Stimulated activated CD8-positive, alpha-beta memory T cell treated with anti-CD3 and anti-CD28 coated beads, Interleukin-4, amount 100 ng/mL, for 4 hours (primary cell): ENCODE results near the gene CRIP1.

Experiments used
- DNase-seq, 2 donors: peaks; one replicate each; pipeline ENCODE4 v3.0.0-alpha.2; 2020; ENCODE audit warnings: low read depth in 2 of 2, low spot score in 1 of 2

CRIP1 gene, protein sequence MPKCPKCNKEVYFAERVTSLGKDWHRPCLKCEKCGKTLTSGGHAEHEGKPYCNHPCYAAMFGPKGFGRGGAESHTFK

DNA sequence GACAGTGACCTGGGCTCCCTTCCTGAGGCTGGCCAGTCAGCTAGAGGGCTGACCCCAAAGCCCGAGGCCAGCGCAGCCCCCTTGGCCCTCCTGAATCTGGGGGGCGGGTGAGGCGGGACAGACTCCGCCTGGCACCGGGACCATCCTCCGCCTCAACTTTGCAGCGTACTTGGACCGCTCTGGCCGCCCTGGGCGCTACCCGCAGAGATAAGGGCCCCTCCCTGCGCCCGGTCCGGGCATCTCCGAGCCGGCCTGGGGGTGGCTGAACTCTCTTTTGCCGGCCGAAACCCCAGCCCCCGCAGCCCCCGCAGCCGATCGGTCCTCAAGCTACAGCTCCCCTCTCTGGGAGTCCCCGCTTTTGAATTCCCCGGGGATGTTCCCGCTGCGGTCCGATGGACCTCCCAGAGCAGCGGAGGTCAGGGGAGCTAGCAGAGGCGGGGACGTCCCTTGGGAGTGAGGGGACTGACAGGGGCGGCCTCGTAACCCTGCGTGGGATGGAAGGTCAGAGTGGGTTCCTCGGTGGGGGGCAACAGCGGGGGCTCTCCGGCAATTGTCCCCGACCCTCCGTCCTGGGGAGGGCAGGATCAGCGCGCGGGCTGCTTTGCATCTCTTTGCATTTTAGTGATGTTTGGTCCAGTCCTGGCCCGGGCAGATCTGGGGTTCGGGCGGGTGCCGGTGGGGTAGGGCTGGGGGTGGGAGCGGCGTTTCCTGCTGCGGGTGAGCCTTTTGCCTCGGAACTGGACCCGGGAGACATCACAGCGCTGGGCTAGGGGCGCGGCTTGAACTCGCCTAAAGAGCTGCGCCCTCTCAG is at the start of gene CRIP1:
TSS of gene CRIP1 (plus strand) at position 724 of the 811 bp plus-strand sequence. CDS start 374 bp downstream, outside the sequence.
- DNase-seq = no peak

DNA sequence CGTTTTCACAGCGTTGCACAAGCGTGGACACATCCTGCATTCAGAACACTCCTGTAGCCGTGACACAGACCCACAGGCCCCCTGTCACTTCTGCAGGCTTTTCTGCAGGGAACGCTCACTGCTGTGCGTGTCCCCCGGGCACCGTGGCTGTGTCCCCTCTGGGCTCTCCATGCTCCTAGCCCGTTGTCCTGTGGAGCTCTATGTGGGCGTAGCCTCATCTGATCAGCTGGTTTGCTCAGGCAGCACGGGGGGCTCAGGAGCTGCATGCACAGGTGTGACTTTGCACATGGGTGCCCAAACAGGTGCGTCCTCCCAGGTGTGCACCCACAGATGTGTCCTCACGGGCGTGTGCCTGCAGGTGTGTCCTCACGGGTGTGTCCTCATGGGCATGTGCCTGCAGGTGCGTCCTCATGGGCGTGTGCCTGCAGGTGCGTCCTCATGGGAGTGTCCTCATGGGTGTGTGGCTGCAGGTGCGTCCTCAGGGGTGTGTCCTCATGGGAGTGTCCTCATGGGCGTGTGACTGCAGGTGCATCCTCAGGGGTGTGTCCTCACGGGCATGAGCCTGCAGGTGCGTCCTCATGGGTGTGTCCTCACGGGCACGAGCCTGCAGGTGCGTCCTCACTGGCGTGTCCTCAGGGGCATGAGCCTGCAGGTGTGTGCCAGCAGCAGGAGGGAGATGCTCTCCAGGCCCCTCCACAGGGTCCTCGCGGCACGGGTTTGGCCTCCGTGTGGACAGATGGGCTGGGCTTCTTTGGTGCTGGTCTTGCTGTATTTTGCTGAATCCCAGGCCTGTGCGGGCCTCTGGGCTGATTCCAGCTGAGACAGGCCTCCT is 49.6 kb upstream of the CRIP1 start:
- no peak for DNase-seq

DNA sequence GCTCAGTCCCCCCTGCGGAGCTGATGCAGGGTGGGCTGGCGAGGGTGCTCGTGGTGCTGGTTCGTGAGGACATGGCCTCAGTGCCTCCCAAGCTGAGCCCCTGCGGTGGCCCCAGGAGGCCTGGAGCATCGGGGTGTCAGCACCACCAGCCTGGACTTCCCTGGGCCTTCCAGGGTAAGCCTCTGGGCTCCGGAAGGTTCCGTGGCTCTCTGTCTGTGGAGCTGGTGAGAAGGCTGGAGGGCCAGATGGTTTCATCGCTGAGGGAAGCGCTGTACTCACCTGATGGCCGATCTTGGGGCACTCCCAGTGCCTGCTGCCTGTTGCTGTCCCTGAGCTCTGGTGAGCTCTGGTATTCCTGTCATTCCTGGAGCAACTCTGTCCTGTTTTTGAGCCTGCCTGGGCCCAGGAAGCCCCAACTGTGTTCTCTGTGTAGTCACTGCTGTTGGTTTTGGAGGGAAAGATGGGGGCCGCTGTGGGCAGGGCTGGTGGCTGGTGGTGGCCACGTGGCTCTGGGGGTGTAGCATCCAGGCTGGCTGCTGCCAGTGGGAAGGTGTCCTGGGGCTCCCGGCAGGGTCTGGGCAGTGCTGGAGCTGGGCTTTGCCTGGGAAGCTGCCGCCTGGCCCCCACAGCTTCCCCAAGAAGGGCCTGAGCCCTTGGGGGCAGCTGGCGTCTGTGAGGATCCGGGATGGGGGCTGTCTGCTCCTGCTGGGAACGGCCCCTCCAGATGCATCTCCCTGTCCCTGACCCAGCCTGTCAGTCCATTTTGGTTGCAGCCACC is 48.8 kb upstream of the CRIP1 start:
- no peak for DNase-seq

DNA sequence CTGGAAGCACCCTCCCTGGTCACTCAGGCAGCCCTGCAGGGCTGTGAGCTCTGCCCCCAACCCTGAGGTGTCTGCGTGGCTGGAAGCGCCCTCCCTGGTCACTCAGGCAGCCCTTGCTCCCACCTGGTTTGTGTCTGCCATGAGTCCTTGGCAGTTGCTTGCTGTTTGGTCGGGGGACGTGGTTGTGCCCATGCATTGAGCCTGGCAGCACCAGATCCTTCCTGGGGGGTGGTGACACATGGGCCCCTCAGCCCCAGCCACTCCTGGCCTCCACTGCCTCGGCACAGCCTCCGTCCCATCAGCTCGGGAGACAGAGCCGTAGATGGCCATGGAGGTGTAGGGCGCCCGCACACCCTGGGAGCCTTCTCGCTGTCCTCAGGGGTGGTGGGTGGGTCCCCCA is 47.5 kb upstream of the CRIP1 start:
- no peak for DNase-seq

DNA sequence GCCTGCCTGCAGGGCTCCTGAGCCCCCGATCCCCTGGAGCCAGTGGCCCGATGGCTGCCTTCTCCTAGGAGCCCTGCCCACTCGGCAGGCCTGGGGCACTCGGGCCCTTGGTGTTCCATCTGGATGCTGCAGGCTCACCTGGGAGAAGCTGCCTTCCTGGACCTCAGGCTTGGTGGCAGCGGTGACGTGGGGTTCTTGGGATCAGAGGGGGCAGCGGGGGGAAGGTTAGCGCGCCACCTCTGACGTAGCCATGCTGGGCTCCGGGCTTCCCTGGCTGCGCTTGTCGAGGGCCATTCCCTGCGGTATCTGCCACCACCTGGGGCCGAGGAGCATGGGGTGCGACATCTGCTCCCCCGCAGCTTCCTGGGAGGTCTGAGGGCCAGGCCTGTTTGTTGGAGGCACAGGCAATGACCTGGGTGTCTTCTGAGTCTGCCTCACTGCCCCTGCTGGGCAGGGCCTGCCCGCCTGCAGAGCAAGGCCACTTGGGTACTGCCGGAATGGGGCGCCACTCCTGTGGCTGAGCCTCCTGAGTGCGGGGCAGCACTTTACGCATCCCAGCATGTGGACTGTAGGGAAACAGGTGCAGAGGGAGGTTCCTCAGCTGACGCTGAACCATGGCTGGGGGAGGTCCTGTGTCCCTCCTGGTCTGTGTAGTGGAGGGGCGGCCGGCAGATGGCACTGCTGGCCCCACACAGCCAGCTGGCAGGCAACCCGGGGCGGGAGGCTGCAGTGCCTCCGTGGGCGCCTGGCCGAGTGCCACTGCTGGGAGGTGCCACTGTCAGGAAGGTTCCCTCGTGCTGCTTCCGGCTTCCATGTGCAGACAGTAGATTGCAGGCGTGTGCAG is 46.8 kb upstream of the CRIP1 start:
- DNase-seq = no peak

DNA sequence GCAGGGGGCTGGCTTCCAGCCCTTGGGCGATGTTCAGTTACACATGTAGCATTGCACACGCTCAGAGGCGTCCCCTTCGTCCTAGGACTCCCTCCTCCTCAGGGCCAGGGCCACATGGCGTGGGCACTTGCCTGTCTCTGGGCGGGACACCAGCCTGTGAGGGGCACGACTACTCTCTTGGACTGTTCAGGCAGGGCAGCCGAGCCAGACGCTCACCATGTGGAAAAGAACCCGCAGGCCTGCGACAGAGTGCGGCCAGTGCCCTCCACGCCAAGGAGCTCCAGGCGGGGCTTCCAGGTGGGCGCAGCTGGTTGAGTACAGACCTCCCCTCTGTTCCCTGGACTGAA is 46.2 kb upstream of the CRIP1 start:
- DNase-seq = no peak

DNA sequence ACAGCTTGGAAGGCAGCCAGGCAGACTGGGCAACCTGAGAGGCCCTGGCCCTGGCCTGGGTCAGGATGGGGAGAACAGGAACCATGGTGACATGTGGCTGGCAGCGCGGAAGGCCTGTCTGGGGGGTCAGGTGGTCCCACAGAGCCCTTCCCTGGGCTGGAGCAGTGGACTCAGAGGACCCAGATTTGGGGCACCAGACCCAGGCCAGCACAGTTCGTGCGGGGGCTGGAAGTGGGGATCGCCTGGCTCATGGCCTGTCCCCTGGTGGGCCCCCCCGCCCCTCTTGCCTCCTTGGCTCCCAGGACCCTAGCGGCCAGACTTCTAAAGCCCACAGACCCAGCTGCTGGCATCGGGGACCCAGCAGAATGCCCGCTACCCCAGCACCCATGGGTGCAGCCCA is 45.7 kb upstream of the CRIP1 start:
- no peak for DNase-seq

DNA sequence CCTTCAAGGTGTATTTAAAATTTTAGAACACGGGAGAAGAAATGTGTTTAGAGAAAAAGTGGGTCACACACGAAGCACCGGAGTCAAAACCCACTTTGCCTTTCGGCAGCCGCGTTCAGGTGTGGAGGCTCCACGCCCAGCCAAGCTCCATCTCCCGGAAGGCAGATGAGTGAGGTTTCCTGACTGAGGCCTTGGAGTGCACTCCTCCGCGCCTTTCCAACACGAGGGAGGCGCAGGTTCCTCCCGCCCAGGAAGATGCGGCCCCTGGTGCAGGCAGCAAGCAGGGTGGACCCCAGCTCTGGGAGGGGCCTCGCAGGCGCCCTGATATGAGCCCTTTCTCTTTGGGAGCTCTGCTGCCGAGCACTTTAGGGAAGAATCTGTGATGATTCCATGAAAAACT is 44.6 kb upstream of the CRIP1 start:
- DNase-seq = no peak

DNA sequence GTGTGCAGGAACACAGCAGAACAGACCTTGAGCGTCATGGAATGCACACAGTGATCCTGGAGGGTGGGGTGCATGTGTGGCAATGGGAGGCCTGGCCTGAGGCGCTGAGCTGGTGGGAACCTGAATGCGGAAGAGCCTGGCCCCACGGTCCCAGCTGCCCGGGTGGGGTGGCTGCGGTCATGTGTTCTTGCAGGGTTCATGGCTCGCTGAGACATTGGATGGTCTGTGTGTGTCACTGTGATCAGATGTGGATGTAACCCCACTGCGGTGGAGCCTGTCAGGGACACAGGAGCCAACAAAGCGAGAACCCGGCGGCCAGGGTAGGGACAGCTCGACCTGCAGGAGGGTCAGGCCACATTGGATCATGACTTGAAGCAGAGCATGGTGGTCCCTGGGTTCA is 43.9 kb upstream of the CRIP1 start:
- DNase-seq = no peak

DNA sequence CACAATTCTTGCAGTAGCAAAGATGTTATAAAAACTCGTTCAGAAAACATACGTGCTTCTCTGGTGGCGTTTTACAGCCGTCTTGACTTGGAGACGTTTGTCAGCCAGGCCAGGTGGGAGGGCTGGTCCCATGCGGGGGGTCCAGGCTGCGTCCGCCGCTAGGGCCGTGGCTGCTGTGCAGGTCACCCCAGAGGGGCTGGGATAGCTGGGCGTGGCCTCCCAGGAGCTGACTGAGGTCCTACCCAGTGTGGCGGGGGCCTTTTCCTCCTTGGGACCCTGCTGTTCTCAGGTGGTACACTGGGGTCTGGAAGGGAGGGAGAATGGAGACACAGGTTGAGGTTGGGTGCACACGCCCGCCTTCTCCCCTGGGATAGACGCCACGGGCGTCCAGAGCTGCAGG is 41.8 kb upstream of the CRIP1 start:
- DNase-seq = no peak

DNA sequence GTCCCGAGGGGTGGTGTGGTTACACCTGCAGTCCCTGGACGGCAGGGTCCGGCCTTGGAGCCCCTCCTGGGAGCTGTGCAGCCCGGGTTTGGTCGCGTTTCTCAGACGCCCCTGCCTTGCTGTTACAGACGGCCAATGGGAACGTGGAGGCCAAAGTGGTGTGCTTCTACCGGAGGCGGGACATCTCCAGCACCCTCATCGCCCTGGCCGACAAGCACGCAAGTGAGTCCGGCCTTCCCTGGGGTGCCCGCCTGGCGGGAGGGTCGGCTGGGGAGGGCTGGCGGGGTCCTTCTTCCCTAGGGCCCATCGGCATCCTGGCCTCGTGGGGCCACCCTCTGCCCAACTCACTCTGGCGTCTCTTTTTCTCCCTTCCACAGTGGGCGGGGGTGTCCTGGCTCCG is 41.4 kb upstream of the CRIP1 start:
- no peak for DNase-seq

DNA sequence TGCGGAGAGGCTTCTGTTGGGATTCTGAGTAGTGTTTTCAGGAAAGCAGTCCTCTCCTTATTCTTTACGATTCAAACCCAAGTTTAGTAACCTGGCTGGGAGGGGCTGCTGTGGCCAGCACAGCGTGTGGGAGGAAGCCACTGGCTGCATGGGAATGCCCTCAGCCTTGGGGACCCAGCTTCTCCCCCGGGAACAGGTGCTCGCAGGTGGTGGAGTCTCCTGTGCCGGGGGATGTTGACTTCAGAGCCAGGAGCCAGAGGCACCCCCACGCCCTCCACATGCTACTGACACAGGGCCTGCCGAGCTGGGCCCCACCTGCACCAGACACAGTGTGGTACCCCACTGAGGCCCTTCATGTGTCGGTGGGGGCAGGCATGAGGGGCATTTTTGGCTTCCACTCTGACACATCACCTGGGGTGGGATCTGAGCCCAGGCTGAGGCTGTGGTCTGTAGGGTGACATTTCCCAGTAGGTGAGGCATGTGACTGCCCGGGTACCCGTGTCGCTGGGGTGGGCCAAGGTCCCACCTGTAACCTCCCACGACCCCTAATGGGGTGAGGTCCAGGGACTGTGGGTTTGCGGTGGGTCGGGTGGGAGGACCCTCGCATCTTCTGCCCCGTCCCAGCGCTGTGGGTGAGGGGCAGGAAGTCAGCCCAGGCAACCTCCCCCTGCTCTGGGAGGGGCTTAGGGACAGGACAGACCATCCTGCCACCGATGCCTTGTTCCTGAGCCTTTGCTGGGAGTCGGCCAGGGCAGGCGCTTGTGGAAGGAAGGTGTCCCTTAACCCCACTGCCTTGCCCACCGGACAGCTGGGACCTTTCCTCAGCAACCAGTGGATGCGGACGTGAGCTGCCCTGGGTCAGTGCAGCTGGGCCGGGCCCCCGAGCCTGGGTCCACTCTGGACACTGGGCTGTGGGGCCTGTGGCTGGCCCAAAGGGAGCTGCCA is 40.5 kb upstream of the CRIP1 start:
- DNase-seq = no peak

DNA sequence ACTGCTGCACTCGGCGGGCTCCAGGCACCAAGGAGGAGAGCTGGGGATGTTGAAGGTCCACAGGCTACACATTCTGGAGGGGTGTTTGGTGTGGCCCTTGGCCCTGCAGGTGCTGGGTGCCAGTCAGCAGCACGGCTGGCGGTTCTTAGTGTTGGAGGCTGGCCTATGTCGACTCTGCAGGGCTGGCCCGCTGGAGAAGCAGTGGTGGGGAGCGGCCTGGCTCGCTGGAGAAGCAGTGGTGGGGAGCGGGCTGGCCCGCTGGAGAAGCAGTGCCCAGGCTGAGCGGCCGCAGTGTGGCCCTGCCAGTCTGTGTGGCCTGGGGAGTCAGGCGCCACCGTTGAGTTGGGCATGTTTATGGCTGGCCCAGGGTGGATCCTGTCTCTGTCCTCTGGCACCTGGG is 39.7 kb upstream of the CRIP1 start:
- DNase-seq = no peak

DNA sequence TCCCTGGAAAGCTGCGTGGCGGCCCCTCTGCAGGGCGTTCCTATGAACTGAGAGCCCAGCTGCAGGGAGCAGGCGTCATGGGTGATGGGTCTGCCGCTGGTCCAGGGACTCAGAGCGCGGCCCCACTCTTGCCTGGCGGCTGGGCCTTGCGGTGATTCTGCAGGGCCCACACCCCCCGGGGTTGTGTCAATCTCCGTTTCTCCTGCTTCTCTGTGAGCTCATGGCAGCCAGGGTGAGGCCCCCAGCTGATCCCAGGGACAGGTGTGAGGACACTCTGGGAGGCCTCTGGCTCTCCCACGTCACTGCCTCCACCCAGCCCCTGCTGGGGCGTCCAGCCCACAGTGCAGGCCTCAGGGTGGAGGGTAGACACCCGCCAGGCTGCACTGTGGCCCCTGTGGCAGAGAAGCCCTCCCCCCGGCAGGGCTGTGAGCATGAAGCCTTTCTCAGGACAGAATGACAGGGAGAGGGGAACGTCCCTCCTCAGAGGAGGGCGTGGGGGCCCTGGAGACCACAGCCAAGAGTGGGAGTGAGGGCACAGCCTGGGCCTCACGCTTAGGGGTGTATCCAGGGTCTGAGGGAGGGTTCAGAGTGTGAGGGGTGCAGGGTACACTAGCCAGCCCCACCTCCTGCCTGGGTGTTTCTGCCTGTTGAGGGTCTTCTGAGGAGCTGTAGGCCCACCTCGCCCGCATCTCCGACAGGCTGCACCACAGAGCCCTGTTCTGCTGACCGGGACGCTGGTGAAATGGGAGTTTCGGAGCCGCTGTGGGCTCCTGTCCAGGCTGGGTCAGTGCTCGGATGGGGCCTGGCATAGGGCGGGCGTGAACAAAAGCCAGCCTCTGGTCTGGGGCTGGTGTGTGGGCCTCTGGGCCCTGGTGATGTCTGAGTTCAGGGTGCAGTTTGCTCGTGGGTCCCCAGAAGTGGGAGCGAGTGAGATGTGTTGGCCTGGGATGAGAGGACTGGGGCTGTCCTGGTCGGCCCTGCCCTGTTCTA is 38.7 kb upstream of the CRIP1 start:
- DNase-seq = no peak

DNA sequence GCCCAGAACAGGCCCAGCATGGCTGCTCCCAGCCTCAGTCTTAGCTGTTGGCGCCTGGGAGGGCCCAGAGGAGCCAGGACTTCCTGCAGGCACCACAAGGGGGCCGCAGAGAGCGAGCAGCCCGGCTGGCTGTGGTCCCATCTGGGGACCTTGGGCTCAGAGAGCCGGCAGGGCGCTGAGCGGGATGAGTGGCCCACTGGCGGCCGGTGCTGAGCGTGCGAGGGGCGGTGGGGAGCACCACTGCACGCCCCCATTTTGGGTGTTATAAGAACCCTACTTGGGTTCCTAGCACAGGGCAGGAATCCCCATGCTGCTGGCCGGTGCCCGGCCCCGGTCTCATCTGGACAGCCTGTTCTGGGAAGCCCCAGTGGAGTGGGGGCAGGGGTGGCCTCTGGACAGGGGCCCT is 38.0 kb upstream of the CRIP1 start:
- DNase-seq = peak; percentile 13 to 21

DNA sequence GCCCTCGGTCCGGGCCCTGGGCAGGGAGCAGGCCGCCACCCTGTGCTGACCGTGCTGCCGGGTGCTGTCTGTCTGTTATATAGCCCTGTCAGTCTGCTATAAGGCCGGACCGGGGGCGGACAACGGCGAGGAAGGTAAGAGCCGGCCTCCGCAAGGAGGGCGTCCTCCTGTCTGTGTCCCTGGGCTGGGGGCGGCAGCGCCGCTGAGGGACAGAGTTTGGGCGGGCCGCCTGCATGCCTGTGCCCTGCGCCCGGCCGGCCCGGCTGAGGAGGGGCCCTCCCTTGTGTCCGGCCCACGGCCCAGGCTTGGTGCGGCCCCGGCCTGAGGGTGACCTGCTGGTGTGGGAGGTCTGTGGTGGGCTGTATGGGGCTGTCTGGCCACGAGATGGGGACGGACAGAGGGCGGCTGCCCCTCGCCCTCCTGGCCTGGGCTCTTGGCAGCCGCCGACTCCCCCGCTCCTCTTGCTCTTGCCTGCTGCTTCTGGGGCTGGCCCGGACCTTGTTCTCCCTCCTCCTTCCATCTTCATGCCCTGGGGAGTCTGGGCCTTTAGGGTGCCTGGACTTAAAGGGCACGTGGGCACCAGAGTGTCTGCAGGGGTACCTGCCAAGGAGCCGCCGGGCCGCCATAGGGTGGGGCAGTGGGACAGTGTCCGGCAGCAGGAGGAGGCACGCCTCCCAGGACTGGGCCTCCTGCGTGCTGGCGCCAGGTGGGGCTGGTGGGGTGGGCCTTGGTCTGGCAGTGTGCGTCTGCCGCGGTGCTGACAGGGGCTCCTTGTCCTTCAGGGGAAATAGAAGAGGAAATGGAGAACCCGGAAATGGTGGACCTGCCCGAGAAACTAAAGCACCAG is 37.2 kb upstream of the CRIP1 start:
- DNase-seq = no peak

DNA sequence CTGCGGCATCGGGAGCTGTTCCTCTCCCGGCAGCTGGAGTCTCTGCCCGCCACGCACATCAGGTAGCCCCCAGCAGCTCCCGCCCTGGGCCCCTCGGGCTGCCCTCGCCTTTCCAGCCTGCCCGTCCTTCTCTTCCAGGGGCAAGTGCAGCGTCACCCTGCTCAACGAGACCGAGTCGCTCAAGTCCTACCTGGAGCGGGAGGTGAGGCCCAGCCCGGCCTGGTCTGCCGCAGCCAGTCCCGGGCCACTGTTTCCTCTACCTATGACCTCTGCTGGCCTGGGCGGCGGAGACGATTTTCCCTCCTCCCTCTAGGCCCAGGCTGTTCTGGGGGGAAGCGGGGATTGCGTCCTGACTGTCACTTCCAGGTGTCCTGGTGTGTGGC is 36.6 kb upstream of the CRIP1 start:
- no peak for DNase-seq
